SU-DHL-6 (cell line): Measurements from ENCODE around the gene IFITM2.

Experiments
- H2AFZ ChIP-seq: fragments of 200-600 bp; sonication (generic); 2 replicates; pipeline ENCODE4 v1.6.1; 2014; ENCODE audit warnings: low read depth, mild to moderate bottlenecking, moderate library complexity, mixed read lengths, antibody characterized with exemption, low read length; ENCODE audit not compliant: severe bottlenecking
- H3F3A ChIP-seq: fragments of 200-600 bp; shearing (Covaris generic); 2 replicates; pipeline ENCODE4 v1.6.0; 2016; ENCODE audit warnings: antibody characterized with exemption, mild to moderate bottlenecking; ENCODE audit not compliant: insufficient read depth
- H3K27ac ChIP-seq: fragments of 200-600 bp; sonication (generic); 2 replicates; pipeline ENCODE4 v1.5.1; 2016; ENCODE audit warnings: low read depth, mild to moderate bottlenecking, low read length, moderate library complexity, mixed read lengths
- H3K27me3 ChIP-seq: fragments of 200-600 bp; sonication (generic), shearing (Covaris generic); 2 replicates; pipeline ENCODE4 v1.6.0; 2014; ENCODE audit warnings: mild to moderate bottlenecking, low read length
- H3K36me3 ChIP-seq: fragments of 200-600 bp; sonication (generic); 2 replicates; pipeline ENCODE4 v1.6.1; 2014; ENCODE audit warnings: mild to moderate bottlenecking, low read length, mixed read lengths
- H3K4me2 ChIP-seq: fragments of 300-600, 200-600 bp; shearing (Covaris generic), sonication (generic); 2 replicates; pipeline ENCODE4 v1.6.0; 2014; ENCODE audit warnings: low read length, low read depth, mild to moderate bottlenecking; ENCODE audit not compliant: poor library complexity, severe bottlenecking
- H3K4me3 ChIP-seq: fragments of 200-600 bp; sonication (generic); 2 replicates; pipeline ENCODE4 v1.5.1; 2014; ENCODE audit warnings: antibody characterized with exemption, low read length, mild to moderate bottlenecking, mixed read lengths; ENCODE audit not compliant: insufficient read depth, poor library complexity, severe bottlenecking
- H3K79me2 ChIP-seq: fragments of 200-600 bp; sonication (generic); 2 replicates; pipeline ENCODE4 v1.6.1; 2014; ENCODE audit warnings: mild to moderate bottlenecking, low read length, moderate library complexity; ENCODE audit not compliant: insufficient read depth
- H3K9ac ChIP-seq: fragments of 200-600 bp; sonication (generic); 2 replicates; pipeline ENCODE4 v1.7.0; 2014; ENCODE audit warnings: mild to moderate bottlenecking, low read length
- H3K9me2 ChIP-seq: fragments of 200-600 bp; sonication (generic); replicated peaks from 2 replicates; pipeline ENCODE4 v1.6.1; 2014; ENCODE audit warnings: low read length; ENCODE audit not compliant: insufficient read depth
- H3K9me3 ChIP-seq: fragments of 200-600 bp; sonication (generic); 2 replicates; pipeline ENCODE4 v1.6.1; 2014; ENCODE audit warnings: low read length, mixed read lengths; ENCODE audit not compliant: insufficient read depth
- H4K20me1 ChIP-seq: fragments of 200-600 bp; sonication (generic); 2 replicates; pipeline ENCODE4 v1.6.1; 2014; ENCODE audit warnings: low read depth, mild to moderate bottlenecking, antibody characterized with exemption, low read length, moderate library complexity, mixed read lengths
- EZH2phosphoT487 ChIP-seq: fragments of 200-600 bp; sonication (generic), shearing (Covaris generic); conservative IDR thresholded peaks from 2 replicates; pipeline ENCODE4 v1.6.1; 2018; ENCODE audit warnings: mild to moderate bottlenecking, antibody characterized with exemption, low read length, moderate library complexity, mixed read lengths
- TF ChIP-seq, protein P1 (sequence below): fragments of 200-600 bp; sonication (generic); IDR thresholded peaks from one replicate; pipeline ENCODE4 v1.5.1; 2017; ENCODE audit warnings: antibody characterized with exemption, mild to moderate bottlenecking, low read length, moderate library complexity; ENCODE audit not compliant: insufficient read depth, poor library complexity, severe bottlenecking

The IFITM2 gene

DNA sequence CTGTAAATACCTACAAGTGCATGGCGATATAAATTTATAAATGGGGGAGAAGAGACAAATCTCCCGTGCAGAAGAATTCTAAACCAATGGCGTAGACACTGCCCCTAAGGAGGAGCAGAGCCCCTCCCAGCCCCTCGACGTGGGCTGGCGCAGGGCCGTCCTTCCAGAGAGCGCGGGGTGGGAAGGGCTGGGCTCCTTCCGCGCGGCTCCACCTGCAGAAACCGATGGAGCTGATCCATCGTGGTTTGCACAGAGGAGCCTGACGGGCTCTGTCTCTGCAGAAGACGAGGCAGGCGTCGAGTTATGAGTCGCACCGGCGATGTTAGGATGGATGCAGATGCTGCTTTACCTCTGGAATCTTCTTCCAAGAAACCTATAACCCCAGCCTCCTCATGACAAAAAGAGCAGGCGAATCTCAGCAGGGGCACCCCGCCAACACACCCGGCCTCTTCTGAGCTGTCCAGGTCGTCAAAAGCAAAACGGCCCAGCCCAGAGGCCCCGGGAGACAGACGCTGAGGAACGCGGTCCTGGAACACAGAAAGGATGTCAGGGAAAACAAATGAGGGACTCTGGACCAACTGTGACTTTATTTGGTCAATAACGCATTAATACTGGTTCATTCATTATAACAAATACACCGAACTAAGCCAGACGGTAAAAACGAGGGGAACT is 50.6 kb downstream of the IFITM2 start:
- Histone ChIP-seq H3K9ac (no peak overlapping the region), H2AFZ (no peak overlapping the region), H3K27ac (no peak overlapping the region), H3K79me2 (no peaks in the 10 kb centered on the region), H3K27me3 (no peaks in the 10 kb centered on the region), H3K9me2 (no peaks in the 10 kb centered on the region), H3K4me3 (no peak overlapping the region), H3K9me3 (peaks cover 4% of the 10 kb centered on the region; the same call in 1 of the 2 replicates), H3K36me3 (no peaks in the 10 kb centered on the region), H3K4me2 (no peak overlapping the region), H3F3A (peaks cover 11% of the 10 kb centered on the region), H4K20me1 (no peaks in the 10 kb centered on the region)
- TF ChIP-seq, protein P1, sequence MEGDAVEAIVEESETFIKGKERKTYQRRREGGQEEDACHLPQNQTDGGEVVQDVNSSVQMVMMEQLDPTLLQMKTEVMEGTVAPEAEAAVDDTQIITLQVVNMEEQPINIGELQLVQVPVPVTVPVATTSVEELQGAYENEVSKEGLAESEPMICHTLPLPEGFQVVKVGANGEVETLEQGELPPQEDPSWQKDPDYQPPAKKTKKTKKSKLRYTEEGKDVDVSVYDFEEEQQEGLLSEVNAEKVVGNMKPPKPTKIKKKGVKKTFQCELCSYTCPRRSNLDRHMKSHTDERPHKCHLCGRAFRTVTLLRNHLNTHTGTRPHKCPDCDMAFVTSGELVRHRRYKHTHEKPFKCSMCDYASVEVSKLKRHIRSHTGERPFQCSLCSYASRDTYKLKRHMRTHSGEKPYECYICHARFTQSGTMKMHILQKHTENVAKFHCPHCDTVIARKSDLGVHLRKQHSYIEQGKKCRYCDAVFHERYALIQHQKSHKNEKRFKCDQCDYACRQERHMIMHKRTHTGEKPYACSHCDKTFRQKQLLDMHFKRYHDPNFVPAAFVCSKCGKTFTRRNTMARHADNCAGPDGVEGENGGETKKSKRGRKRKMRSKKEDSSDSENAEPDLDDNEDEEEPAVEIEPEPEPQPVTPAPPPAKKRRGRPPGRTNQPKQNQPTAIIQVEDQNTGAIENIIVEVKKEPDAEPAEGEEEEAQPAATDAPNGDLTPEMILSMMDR: no peak
- TF ChIP-seq EZH2phosphoT487: no peak
